GM12872 (cell line): Measurements from ENCODE around the gene NME7.

Experiments
- CTCF ChIP-seq: IDR thresholded peaks from 3 replicates; pipeline ENCODE4 v1.5.1; 2011; ENCODE audit warnings: low read depth, mild to moderate bottlenecking, low read length, moderate library complexity; ENCODE audit not compliant: insufficient read depth

Gene NME7

GRCh38 chr1:169099561-169099960 is 268.0 kb downstream of the NME7 start:
- no peak for TF ChIP-seq CTCF

- TF ChIP-seq CTCF, result no peak
Observed at GRCh38 chr1:169098380-169098779, 269.2 kb downstream of the NME7 start.

- no peak for TF ChIP-seq CTCF
Observed at GRCh38 chr1:169094897-169095569, 272.6 kb downstream of the NME7 start.

- TF ChIP-seq CTCF, result no peak
Observed at GRCh38 chr1:169092399-169092798, 275.2 kb downstream of the NME7 start.

- TF ChIP-seq CTCF, result no peak
Observed at GRCh38 chr1:169091480-169091941, 276.1 kb downstream of the NME7 start.

- TF ChIP-seq CTCF, result no peak
Observed at GRCh38 chr1:169090900-169091311, 276.7 kb downstream of the NME7 start.

GRCh38 chr1:169090308-169090899 is 277.2 kb downstream of the NME7 start:
- TF ChIP-seq CTCF, result no peak
